GM18861 (cell line): ENCODE results near the gene LMAN2.
A peak's percentile ranks its signal among the peaks of the same experiment; 100 is the strongest.
"Not testable (repeated sequence)": the region's sequence is repeated elsewhere in the genome, so short reads cannot be mapped to it uniquely, and the experiment has no call there.

ENCODE experiments used
- ATAC-seq: cut with Tn5 transposase; IDR thresholded peaks from one replicate; pipeline ENCODE4 v1.9.1; 2021; ENCODE audit not compliant: unreplicated experiment

Gene LMAN2

DNA sequence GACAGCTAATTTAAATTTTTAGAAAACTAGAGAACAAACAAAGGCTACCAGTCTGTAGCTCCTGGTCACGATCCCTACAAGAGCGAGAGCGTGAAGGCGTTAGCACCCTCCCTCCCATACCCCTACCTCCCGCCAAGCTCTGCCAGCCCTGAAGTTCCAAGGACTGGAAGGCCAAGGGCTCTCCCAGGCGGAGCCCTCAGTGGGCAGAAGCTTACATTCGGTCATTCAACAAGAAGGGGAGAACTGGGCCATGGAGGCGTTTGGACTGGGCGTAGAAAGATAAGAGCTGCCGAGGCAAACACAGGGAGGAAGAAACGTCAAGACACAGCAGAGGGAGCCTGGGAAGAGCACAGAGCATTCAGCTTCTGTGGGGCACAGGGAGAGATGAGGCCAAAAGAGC lies 42.7 kb downstream of the LMAN2 start:
- no peak for ATAC-seq

DNA sequence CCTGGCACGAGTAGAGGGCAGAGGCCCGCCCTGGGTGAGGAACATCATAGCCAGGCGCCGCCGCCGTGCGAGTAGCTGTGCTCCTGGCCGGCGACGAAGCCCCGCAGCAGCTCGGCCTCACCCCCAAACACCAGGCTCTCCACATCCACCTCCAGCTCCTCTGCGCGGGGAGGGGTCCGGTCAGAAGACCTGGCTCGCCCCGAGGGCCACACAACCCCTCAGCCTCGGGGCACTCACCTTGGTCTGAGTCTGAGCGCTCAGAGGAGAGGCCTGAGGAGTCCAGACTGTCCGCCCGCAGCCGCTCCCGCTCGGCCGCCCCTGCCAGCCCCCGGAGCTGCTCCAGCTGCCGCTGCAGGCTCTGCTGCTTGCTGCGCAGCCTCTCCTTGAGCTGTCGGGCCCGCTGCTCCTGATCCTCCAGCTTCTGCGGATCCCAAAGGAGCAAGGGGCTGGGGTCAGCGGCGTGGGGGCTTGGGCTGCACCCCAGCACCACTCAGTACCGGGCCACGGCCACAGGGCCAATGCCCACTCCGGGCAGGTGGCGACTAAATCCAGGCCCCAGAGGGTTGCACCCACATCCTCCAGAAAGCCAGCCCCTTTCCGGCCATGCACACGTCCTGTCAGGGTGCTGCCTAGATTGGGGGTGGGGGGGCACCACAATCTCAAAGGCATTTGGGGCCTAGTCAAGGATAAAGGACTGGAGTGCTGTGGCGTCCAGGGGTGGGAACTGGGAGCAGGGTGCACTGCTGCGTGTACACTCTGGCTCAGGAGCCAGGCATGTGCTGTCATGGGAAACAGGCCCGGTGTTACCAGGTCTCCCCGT lies 43.7 kb downstream of the LMAN2 start:
- ATAC-seq = no peak

DNA sequence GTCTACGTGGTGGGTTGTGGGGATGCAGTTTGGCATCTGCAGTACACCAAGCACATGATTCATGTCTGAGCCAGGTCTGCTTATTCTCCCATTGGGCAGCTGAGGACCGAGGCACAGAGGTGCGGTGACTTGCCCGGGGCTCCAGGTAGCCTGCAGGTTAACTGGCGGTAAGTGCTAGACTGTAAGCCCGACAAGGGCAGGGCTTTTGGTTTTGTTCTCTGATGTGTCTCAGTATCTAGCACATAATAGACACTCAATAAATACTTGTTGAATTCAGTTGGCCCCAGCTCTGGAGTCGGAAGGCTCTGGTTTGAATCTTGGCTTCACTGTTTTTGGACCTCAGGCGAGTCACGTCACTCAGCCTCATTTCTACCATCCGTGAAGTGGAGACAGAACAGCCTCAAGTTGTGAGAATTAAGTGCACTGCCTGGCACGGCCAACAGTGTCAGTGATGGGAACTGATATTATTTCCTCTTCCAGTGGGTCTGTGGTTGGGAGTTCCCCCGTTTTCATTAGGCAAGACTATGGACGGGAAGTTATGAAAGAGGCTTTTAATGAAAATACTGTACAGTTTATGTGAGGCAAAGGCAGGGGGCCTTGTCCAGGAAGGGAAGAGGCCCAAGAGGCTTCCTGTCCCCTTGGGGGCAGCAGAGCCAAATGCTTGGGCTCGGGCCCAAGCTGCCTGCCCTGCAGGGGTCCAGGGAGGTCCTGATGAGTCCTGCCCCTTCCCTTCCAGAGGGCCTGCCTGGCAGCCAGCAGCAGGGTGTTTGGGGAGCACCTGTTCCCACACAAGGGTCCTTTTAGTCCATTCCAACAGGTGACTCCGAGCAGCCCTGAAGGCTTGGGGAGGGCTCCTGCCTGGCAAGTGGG lies 44.6 kb downstream of the LMAN2 start:
- ATAC-seq = no peak

DNA sequence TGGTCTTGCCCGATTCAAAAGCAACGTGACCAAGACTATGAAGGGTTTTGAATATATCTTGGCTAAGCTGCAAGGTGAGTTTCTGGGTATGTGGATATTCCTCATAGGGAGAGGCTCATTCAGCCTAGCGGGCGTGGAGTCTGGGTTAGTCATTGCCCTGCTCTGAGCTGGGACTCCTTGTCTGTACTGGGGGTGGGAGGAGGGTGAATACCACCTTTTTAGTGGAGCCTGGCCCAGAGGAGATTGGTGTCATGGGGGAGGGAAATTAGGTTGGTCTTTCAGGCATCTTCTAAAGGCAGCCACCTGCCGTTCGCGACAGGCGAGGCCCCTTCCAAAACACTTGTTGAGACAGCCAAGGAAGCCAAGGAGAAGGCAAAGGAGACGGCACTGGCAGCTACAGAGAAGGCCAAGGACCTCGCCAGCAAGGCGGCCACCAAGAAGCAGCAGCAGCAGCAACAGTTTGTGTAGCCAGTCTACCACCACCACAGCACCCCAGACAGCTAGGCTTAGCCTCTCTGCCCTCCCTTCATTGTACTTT lies 45.3 kb downstream of the LMAN2 start:
- not testable (repeated sequence) for ATAC-seq

DNA sequence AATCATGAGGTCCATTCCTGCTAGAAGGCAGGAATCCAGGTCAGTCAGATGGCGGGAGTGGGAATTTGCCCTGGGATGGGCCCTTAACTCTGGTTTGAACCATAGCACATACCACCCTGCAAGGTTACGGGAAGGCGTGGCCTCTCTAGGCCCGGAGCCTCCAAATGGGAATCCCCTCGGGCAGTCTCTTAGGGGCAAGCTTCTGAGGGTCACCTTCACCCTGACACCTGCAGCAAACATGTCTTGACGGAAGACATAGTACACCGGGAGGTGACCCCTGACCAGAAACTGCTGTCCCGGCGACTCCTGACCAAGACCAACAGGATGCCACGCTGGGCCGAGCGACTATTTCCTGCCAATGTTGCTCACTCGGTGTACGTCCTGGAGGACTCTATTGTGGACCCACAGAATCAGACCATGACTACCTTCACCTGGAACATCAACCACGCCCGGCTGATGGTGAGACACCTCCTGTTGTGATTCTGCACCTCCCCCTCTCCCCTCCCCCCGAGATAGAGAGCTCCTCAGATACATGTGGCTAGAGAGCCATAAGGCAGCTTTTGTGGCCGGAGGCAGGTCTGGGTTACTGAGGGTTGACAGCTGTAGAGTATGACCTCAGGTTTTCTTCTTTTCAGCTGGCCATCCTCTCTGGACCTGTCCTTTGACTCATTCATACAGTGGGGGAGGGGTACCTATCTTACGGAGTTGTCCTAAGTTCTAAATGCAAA lies 46.9 kb downstream of the LMAN2 start:
- no peak for ATAC-seq

DNA sequence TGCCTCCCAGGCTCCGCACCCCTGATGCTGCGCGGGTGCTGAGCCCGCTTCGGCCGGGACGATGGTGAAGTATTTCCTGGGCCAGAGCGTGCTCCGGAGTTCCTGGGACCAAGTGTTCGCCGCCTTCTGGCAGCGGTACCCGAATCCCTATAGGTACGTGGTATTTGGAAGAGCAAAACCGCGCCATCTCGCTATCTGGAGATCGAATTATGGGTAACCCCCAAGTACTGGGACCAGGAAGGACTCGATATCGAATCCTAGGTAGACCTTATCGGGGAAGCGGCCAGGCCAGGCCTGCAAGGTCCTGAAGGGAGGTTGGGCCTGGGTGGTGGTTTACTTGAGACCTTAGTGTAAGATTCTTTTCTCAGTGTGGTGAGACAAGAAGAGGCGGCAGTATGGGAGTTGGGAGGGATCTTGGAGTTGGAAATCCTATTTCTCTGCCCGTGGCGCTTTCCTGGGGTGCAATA lies 47.5 kb downstream of the LMAN2 start:
- ATAC-seq = no peak

DNA sequence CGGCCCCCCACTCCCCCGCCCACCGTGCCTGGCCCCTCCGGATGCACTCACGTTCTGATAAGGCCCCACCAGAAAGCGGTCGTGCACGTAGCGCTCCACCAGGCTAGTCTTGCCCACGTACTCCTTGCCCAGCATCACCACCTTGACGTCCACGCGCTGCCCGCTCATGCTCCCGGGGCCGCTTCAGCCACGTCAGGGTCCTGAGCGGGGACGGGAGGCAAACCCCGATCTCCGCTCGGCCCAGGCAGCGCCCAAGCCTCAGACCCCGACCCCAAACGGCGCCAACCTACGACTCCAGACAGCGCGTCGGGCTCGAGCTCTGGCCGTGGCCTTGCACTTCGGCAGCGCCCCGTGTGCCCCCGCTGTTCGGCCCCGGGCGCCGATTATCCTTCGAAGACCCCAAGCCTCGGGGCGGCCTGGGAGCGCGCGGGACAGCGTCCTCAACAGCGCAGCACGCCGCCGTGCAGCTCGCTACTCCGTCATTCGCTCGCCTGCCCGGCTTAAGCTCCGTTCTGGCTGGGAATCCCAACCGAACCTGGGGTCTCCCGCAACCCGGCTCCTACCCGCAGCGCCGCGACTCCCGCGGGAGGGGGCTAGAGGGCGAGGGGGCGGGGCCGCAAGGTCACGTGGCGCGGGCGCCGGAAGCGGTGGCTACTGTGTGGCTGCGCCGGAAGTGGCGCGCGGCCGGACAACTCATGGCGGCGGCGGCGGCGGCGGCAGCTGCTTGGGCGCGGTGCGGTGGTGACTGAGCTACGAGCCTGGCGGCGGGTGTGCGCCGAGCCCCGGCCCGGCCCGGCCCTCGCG lies 48.1 kb downstream of the LMAN2 start, which contains the start of the genes PRELID1 and RAB24:
Gene PRELID1, plus strand, starts transcription at position 679 of the 804 bp plus-strand sequence. CDS start 187 bp downstream, outside the sequence.
Gene RAB24, minus strand, starts transcription at position 599 of the 804 bp plus-strand sequence. Its CDS starts 431 bp downstream, at position 168.
- peak; percentile 34 for ATAC-seq

DNA sequence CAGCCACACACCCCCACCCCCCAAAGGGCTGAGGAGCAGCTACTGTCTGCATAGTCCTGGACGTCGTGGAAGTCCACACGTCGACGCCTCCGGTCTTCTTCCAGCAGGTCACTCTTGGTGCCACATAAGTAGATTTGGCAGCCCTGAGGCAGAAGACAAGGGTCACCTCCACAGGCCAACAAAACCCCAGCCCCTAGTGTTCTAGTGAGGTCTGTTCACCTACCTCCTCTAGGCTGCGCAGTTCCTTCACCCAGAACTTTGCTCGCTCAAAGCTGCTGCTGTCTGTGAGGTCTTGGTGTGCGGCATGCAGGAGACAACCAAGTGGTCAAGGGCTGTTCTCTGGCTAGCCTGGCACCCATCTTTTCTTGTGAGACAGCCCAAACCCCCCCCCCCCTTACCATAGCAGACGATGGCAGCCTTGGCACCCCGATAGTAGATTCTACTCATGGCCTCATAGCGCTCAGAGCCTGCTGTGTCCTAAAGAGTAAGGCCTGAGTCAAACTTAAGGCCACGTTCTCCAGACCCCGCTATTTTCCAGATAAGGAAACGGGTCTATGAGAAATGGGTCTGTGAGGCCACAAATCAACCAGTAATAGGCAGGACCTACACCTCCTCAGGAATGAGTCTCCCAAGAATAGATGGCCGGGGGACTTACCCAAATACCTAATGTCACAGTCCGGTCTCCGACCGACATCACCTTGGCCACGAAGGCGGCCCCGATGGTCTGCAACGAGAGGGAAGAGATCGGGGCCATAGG lies 48.9 kb downstream of the LMAN2 start:
- no peak for ATAC-seq

DNA sequence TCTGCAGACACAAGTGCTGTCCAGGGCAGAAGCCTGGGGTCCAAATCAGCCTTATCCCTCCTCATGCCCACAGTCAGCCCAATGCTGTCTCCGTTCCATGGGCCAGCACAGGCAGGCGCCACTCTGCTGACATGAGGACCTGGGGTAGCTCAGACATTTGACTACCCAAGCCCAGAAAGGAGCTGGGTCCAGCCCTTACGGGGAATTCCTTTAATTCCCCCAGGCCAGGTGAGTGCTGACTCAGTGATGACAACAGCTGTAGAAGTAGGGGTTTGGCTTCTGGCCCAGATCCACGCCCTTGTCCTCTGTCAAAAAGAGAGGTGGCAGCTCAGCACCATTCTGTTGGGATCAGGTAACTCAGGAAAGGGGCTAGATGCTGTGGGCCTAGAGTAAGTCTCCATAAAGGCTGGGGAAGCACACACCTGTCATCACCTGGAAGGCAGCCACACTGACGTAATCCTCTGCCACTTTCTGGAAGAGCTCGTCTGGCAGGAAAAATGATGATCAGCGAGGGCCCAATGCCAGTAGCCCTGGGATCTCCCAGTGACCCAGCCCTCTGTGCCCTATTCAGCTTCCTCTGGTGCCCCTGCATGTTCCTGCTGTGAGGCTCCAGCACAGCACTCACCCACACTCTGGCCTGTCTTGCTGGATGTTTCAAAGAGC lies 49.8 kb downstream of the LMAN2 start:
- ATAC-seq = no peak

DNA sequence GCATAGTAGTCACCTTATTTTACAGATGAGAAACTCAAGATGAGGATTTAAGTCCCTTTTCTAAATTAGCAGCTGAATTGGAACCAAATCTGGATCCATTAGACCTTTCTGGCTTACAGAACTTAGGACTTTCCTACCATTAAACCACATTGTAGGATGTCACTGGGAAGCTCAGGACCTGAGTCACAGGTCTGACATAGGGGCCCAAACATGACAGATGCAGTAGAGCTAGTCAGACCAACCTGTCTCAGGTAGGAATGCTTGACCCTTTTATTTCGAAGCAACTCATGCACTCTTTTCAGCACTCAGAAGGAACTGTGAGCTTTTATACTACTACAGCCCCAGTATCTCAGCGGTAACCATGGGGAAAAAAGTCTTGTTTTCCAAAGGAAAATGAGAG lies 50.5 kb downstream of the LMAN2 start:
- no peak for ATAC-seq

DNA sequence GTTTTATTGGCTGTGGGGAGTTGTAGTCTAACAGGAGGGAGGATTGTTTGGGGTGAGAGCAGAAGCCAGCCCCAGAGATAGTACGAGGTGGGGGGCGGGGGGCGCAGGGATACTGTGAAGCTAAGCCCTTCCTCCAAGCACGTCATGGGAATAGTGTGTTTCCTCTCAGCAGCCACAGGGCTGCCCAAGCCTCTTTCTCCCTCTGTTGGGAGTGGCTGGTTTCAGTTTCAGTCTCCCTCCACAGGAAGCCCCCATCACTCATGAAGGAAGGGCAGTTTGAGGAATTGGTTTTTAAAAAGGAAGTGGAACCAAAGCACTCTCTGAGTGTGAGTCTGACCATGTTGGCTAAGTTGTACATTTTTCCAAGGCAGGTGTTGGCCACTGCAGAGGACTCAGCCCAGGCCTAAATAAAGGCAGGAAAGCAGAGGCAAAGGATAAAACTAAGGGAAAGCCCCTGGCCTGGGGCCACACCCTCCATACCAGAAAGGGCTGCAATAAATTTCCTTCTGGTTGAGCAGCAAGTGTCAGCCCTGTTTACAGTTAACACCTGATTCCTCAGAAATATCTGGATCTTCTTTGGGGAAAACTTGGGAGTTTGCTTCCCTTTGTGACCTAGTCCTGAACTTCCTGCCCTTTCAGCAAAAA lies 51.1 kb downstream of the LMAN2 start:
- peak; percentile 36 for ATAC-seq

DNA sequence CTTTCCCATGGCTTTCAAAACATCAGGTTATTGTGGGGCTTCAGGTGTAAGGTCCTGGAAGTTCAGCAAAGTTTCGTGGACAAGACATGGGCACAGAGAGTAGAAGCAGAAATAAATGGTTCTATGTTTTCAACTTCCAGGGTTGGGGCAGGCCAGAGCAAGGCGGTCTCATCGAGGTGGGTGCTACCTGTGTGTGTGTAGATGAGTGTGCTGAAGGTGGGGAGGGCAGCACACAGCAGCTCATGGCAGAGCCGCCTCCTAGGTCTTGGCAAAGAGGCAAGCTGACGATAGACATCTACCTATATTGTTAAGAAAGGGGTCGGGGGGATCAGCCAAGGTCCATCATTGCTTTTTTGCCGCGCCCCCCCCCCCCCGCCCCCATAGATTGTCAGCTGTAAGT lies 51.8 kb downstream of the LMAN2 start:
- ATAC-seq = no peak

DNA sequence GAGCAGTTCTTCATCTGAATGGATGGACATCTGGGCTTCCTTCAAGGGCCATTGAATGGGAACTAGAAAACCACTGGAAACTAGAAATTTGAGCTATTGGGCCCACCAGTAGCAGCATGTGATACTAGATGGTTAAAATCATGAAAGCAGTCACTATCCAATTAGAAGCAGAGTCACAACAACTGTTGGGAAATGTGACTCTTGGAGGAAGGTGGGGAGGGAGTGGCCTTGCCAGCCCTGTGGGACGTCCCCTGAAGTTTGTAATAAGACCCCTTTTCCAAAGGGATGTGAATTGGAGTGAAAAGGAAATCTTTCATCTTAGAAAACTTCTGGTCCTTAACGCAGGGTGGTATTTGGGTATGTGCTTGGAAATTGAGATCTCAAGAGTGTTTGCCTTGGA lies 53.5 kb downstream of the LMAN2 start:
- ATAC-seq = no peak

DNA sequence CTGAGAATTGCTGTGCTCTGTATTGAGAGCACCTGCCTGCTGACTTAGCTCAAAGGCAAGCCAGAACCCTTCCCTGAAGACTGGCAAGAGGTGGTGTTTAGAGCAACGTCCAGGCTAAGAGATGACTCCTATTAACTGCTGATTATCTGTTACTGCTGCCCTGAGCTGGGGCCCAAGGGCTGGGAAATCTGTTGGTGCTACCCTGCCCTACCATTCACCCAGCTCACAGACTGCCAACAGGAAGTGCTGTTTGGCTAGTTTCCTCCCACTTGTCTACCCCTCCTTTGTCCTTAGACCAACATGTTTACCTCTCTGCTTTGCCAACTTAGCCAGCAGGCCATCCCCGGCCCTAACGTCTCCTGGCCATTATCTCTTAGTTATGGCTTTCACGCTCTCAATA lies 54.9 kb downstream of the LMAN2 start:
- no peak for ATAC-seq

DNA sequence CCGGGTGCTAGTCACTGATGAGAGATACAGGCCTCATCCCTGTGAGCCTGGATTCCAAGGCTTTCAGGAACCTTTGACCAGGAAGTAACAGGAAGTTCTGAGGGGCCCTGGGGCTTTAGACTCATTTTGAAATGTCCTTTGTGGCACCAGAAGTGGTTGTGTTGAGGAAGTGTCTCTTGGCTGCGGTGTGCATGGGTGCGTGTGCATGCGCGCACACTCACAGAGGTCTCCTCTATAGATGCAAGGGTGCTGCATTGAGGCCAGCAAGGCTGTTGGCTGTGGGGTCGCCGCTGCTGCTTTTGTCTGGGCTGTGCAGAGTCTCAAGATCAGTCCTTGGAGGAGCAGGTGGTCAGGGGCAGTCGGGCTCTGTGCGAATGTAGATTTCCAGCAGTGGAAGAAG lies 55.5 kb downstream of the LMAN2 start:
- ATAC-seq = no peak

DNA sequence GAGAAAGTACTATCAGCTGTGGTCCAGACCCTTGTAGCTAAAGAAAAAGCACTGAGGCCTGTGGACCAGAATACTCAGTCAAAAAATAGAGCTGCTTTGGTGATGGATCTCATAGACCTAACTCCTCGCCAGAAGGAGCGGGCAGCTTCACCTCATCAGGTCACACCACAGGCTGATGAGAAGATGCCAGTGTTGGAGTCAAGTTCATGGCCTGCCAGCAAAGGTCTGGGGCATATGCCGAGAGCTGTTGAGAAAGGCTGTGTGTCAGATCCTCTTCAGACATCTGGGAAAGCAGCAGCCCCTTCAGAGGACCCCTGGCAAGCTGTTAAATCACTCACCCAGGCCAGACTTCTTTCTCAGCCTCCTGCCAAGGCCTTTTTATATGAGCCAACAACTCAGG lies 56.8 kb downstream of the LMAN2 start:
- no peak for ATAC-seq

DNA sequence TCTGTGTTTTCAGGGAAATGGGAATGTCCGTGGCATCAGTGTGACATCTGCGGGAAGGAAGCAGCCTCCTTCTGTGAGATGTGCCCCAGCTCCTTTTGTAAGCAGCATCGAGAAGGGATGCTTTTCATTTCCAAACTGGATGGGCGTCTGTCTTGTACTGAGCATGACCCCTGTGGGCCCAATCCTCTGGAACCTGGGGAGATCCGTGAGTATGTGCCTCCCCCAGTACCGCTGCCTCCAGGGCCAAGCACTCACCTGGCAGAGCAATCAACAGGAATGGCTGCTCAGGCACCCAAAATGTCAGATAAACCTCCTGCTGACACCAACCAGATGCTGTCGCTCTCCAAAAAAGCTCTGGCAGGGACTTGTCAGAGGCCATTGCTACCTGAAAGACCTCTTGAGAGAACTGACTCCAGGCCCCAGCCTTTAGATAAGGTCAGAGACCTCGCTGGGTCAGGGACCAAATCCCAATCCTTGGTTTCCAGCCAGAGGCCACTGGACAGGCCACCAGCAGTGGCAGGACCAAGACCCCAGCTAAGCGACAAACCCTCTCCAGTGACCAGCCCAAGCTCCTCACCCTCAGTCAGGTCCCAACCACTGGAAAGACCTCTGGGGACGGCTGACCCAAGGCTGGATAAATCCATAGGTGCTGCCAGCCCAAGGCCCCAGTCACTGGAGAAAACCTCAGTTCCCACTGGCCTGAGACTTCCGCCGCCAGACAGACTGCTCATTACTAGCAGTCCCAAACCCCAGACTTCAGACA lies 57.5 kb downstream of the LMAN2 start:
- ATAC-seq = no peak

DNA sequence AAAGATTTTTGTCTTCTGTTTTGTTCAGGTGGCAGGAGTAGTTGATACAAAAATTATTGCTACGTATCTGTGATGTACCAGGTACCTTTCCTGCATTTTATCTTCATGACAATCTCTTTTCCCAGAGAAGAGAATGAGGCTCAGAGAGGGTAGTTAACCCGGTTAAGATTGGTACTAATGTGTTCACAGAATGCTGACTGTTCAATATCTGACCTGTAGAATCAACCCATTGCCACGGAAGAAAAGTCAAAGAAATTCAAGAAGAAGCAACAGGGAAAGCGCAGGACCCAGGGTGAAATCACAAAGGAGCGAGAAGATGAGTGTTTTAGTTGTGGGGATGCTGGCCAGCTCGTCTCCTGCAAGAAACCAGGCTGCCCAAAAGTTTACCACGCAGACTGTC lies 59.7 kb downstream of the LMAN2 start:
- ATAC-seq = no peak
